IMR-90 (cell line): ENCODE measurements around the gene APOH. TPM values are rescaled to one million over a fixed set of nuclear protein-coding genes. Genes with fewer than 3 reads are reported as not detected.

ENCODE experiments used
- ATAC-seq: fragments of 200-7000 bp; cut with Tn5 transposase; 2 replicates; pipeline ENCODE4 v1.9.1; 2020; ENCODE audit warnings: low read depth, mild to moderate bottlenecking, moderate library complexity
- BruUV-seq: library from RNA; stranded (reverse); fragments of 400-500 nt; replicated peaks from 2 replicates; lab custom pipeline; 2021; lab: Mats Ljungman, UMichigan
- CTCF ChIA-PET: fragments of 300-600 bp; formaldehyde crosslinking; extraction: SDS; loops from one replicate; lab custom pipeline; 2021; ENCODE audit warnings: antibody characterized with exemption; lab: Yijun Ruan, JAX
- POLR2A ChIA-PET: fragments of 300-600 bp; sonication (Branson Sonifier 250); formaldehyde crosslinking; loops from one replicate; lab custom pipeline; 2022; ENCODE audit warnings: antibody characterized with exemption; ENCODE audit not compliant: unreplicated experiment; lab: Charles Lee
- DNase-seq: peaks from one replicate; pipeline ENCODE4 v3.0.0; 2013
- H2AFZ ChIP-seq: replicated peaks from 2 replicates; pipeline ENCODE3; 2013; ENCODE audit warnings: low read length, mild to moderate bottlenecking; ENCODE audit not compliant: poor library complexity
- H2AK5ac ChIP-seq: 2 replicates; pipeline ENCODE4 v1.6.1; 2013; ENCODE audit warnings: low read depth, low read length, inconsistent platforms
- H2AK9ac ChIP-seq: replicated peaks from 2 replicates; pipeline ENCODE3; 2013; ENCODE audit warnings: mild to moderate bottlenecking, low read depth, low read length, moderate library complexity; ENCODE audit not compliant: poor library complexity
- H2BK120ac ChIP-seq: 2 replicates; pipeline ENCODE4 v1.6.1; 2013; ENCODE audit warnings: low read depth, low read length, inconsistent platforms
- H2BK15ac ChIP-seq: 3 replicates; pipeline ENCODE4 v1.6.1; 2013; ENCODE audit warnings: low read depth, low read length, inconsistent platforms
- H2BK20ac ChIP-seq: 2 replicates; pipeline ENCODE4 v1.6.1; 2013; ENCODE audit warnings: low read depth, mild to moderate bottlenecking, inconsistent platforms, low read length, moderate library complexity
- H2BK5ac ChIP-seq: 2 replicates; pipeline ENCODE4 v1.6.1; 2013; ENCODE audit warnings: mild to moderate bottlenecking, low read depth, low read length, inconsistent platforms; ENCODE audit not compliant: poor library complexity, severe bottlenecking
- H3K14ac ChIP-seq: replicated peaks from 2 replicates; pipeline ENCODE4 v1.6.1; 2013; ENCODE audit warnings: low read depth, low read length, inconsistent platforms
- H3K18ac ChIP-seq: 2 replicates; pipeline ENCODE4 v1.6.1; 2013; ENCODE audit warnings: low read depth, low read length, control low read depth
- H3K23ac ChIP-seq: 2 replicates; pipeline ENCODE4 v1.6.1; 2013; ENCODE audit warnings: low read depth, low read length, inconsistent platforms
- H3K27ac ChIP-seq: 2 replicates; pipeline ENCODE4 v1.5.1; 2013; ENCODE audit warnings: mild to moderate bottlenecking, control low read depth, low read length; ENCODE audit not compliant: insufficient read depth
- H3K27me3 ChIP-seq: 2 replicates; pipeline ENCODE4 v1.6.1; 2013; ENCODE audit warnings: low read length; ENCODE audit not compliant: control insufficient read depth, insufficient read depth
- H3K36me3 ChIP-seq: 2 replicates; pipeline ENCODE4 v1.6.1; 2013; ENCODE audit warnings: low read length, mixed read lengths; ENCODE audit not compliant: control insufficient read depth, insufficient read depth
- H3K4ac ChIP-seq: 2 replicates; pipeline ENCODE4 v1.6.1; 2013; ENCODE audit warnings: low read depth, low read length, inconsistent platforms
- H3K4me1 ChIP-seq: 2 replicates; pipeline ENCODE4 v1.6.1; 2013; ENCODE audit warnings: low read length, mixed read lengths; ENCODE audit not compliant: control insufficient read depth, insufficient read depth
- H3K4me2 ChIP-seq: 2 replicates; pipeline ENCODE4 v1.6.1; 2013; ENCODE audit warnings: low read depth, mild to moderate bottlenecking, control low read depth, low read length, moderate library complexity
- H3K4me3 ChIP-seq: 2 replicates; pipeline ENCODE4 v1.5.1; 2013; ENCODE audit warnings: low read depth, mild to moderate bottlenecking, control low read depth, low read length, moderate library complexity; ENCODE audit not compliant: insufficient read depth
- H3K56ac ChIP-seq: 2 replicates; pipeline ENCODE4 v1.6.1; 2013; ENCODE audit warnings: low read length, inconsistent platforms; ENCODE audit not compliant: insufficient read depth; ENCODE audit errors: extremely low read depth
- H3K79me1 ChIP-seq, 2 experiments: 2 replicates each; pipeline ENCODE4 v1.6.1; 2013; ENCODE audit warnings: low read length in 2 of 2, inconsistent platforms in 1 of 2, low read depth in 1 of 2
- H3K9ac ChIP-seq: 2 replicates; pipeline ENCODE4 v1.6.1; 2013; ENCODE audit warnings: low read depth, low read length, control low read depth
- H3K9me1 ChIP-seq: 2 replicates; pipeline ENCODE4 v1.6.1; 2013; ENCODE audit warnings: low read length, inconsistent platforms; ENCODE audit not compliant: insufficient read depth
- H3K9me3 ChIP-seq: 2 replicates; pipeline ENCODE4 v1.6.1; 2013; ENCODE audit warnings: low read length; ENCODE audit not compliant: control insufficient read depth, insufficient read depth
- H4K20me1 ChIP-seq: 2 replicates; pipeline ENCODE4 v1.6.1; 2013; ENCODE audit warnings: low read length, inconsistent platforms; ENCODE audit not compliant: insufficient read depth
- H4K5ac ChIP-seq: 2 replicates; pipeline ENCODE4 v1.6.1; 2013; ENCODE audit warnings: mild to moderate bottlenecking, low read depth, low read length, control low read depth
- H4K8ac ChIP-seq, 2 experiments: 2 replicates each; pipeline ENCODE4 v1.6.1; 2013; ENCODE audit warnings: low read depth in 2 of 2, low read length in 2 of 2, control low read depth in 1 of 2, inconsistent platforms in 1 of 2
- H4K91ac ChIP-seq: 2 replicates; pipeline ENCODE4 v1.6.1; 2013; ENCODE audit warnings: low read depth, low read length, inconsistent platforms; ENCODE audit not compliant: insufficient read depth
- RCOR1 ChIP-seq: IDR thresholded peaks from 2 replicates; pipeline ENCODE4 v1.6.1; 2012; ENCODE audit warnings: mild to moderate bottlenecking, low read length, improper control_type of control experiment; ENCODE audit not compliant: insufficient replicate concordance
- SMC3 ChIP-seq: fragments of 150-350 bp; IDR thresholded peaks from 2 replicates; pipeline ENCODE4 v1.6.1; 2016; ENCODE audit warnings: low read depth, mild to moderate bottlenecking, antibody characterized with exemption, low read length, moderate library complexity
- dilution Hi-C: fragments of 300-500 bp; cut with HindIII; formaldehyde crosslinking; loops from one replicate; pipeline ENCODE4 v1.14.3; 2018; ENCODE audit warnings: low sequenced_read_pairs; ENCODE audit not compliant: unreplicated experiment
- in situ Hi-C: fragments of 300-500 bp; cut with MboI; formaldehyde crosslinking; loops from 3 replicates; pipeline ENCODE4 v1.14.3; 2019; ENCODE audit warnings: low sequenced_read_pairs, inconsistent platforms, mixed read lengths
- intact Hi-C: fragments of 100-400 bp; cut with micrococcal nuclease; formaldehyde crosslinking; loops from 2 replicates; pipeline ENCODE4 v1.10.0; 2022
- polyA plus RNA-seq, 3 experiments: library from polyadenylated mRNA; depleted of rRNA; stranded (reverse); fragments of >200 nt; gene quantifications; 2 replicates each; pipeline ENCODE4 v1.2.3, GENCODE V29; 2012; ENCODE audit warnings: low replicate concordance in 1 of 3
- total RNA-seq: library from RNA; depleted of rRNA; stranded (reverse); fragments of >200 nt; gene quantifications from 2 replicates; pipeline ENCODE4 v1.2.3, GENCODE V29; 2012

Gene APOH
- total and polyA plus RNA-seq, 2 of the 4 experiments (the other 2 are of a cell fraction) = not detected

DNA sequence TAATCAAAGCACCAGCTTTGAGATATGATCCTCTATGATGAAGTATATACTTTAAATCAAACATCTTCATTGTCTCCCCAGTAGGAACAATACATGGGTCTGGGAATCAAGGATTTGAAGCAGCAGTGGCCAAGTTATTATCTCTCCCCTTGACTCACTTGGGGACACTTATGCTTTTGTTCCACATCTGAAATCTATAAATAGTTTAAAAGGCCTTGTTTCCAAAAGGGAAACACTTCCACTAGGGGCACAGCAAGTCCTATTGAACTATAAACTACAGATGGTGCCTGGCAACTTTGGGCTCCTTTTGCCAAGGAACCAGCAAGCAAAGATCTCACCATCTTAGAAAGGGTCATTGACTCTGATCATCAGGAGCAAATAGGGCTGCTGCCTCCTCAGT, 21.3 kb downstream of the APOH start:
- POLR2A ChIA-PET = no interaction called here
- H2AFZ ChIP-seq = no peak overlapping the region

More for the DNA sequence above, 21.3 kb downstream of the APOH start:
- DNase-seq (no peak), ATAC-seq (no peak)
- H2AK9ac ChIP-seq = no peak overlapping the region
- no peak overlapping the region for H2BK120ac ChIP-seq
- H3K36me3 ChIP-seq = no peaks in the 10 kb centered on the region
- peaks cover 3% of the 10 kb centered on the region; the same call in 1 of the 2 replicates for H3K27me3 ChIP-seq
- no peak overlapping the region for H3K27ac ChIP-seq
- no peak overlapping the region for H2BK20ac ChIP-seq
- CTCF ChIA-PET = no interaction called here
- H3K4me3 ChIP-seq = no peak overlapping the region
- no peak overlapping the region for H4K8ac ChIP-seq
- no peak overlapping the region for H4K91ac ChIP-seq
- H4K5ac ChIP-seq = no peak overlapping the region
- in situ Hi-C loops = no loop called here
- H3K9me1 ChIP-seq = no peaks in the 10 kb centered on the region; the same call in 1 of the 2 replicates
- no peak overlapping the region for H2BK15ac ChIP-seq
- intact Hi-C loops = no loop called here
- H4K20me1 ChIP-seq = no peaks in the 10 kb centered on the region
- TF ChIP-seq SMC3 = no peak
- no peak for TF ChIP-seq RCOR1
- no peak overlapping the region for H3K18ac ChIP-seq
- H3K23ac ChIP-seq = no peak overlapping the region
- no peak overlapping the region for H3K4ac ChIP-seq
- H3K14ac ChIP-seq = no peak overlapping the region
- dilution Hi-C loops = no loop called here
- no peak overlapping the region for H2AK5ac ChIP-seq
- BruUV-seq = no TSS peak
- no peaks in the 10 kb centered on the region for H3K9me3 ChIP-seq
- no peaks in the 10 kb centered on the region for H3K4me1 ChIP-seq
- H3K4me2 ChIP-seq = no peak overlapping the region
- H3K79me1 ChIP-seq = no peaks in the 10 kb centered on the region
- no peak overlapping the region for H2BK5ac ChIP-seq
- no peak overlapping the region for H3K56ac ChIP-seq
- H3K9ac ChIP-seq = no peak overlapping the region
